ENCODE results near the gene MDK. TPM values are rescaled to one million over a fixed set of nuclear protein-coding genes. Genes with fewer than 3 reads are reported as not detected.
A peak's percentile ranks its signal among the peaks of the same experiment; 100 is the strongest.

MDK gene
- total RNA-seq, 2 donors from 2014 or later, result 8.5 to 12.9 TPM

DNA sequence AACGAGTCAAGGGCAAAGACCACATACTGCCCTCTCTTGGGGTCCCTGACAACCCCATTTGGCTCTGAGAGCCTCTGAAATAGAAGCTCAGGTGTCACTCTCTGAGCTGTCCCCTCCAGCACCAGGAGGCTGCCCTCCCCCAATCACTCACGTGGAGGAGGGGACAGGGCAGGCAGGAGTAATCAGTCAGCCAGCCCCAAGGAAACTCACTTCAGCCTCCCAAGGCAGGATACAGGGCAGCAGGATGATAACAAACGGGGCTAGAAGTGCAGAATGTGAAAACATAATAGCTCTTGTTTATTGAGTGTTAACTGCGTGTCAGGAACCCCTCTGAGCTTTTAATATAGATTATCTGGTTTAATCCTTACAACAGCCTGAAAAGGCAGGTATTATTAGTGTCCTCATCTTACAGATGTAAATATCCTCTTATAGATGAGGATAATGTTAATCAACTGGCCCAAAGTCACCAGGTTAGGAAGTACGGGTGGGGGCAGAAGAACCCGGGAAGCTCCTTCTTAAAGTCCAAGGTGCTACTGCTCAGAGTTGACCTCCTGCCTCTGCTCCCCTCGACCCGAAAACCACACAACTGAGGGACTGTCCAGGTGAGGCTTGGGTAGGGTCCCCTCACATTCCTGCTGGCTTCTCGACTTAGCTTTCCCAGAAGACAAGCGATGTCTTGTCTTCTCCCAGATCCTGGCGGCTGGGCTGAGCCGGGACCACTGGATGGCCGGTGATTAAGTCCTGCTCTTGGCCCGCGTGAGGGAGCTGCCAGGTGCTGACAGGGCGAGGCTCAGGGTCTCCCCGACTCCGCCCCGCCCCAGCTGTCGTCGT, 7.4 kb downstream of the MDK start:
- no peaks in the 10 kb centered on the region for H3K9me3 Mint-ChIP-seq
- no peak overlapping the region for H3K27ac Mint-ChIP-seq
- H3K36me3 Mint-ChIP-seq (ENCODE audit: low read depth), result peaks cover 8% of the 10 kb centered on the region
- peaks cover 26% of the 10 kb centered on the region for H3K4me1 Mint-ChIP-seq
- H3K27me3 Mint-ChIP-seq, result peaks cover 56% of the 10 kb centered on the region
- H3K4me3 Mint-ChIP-seq, result peak overlapping the region; percentile 63
- ATAC-seq (replicated peaks), result no peak

DNA sequence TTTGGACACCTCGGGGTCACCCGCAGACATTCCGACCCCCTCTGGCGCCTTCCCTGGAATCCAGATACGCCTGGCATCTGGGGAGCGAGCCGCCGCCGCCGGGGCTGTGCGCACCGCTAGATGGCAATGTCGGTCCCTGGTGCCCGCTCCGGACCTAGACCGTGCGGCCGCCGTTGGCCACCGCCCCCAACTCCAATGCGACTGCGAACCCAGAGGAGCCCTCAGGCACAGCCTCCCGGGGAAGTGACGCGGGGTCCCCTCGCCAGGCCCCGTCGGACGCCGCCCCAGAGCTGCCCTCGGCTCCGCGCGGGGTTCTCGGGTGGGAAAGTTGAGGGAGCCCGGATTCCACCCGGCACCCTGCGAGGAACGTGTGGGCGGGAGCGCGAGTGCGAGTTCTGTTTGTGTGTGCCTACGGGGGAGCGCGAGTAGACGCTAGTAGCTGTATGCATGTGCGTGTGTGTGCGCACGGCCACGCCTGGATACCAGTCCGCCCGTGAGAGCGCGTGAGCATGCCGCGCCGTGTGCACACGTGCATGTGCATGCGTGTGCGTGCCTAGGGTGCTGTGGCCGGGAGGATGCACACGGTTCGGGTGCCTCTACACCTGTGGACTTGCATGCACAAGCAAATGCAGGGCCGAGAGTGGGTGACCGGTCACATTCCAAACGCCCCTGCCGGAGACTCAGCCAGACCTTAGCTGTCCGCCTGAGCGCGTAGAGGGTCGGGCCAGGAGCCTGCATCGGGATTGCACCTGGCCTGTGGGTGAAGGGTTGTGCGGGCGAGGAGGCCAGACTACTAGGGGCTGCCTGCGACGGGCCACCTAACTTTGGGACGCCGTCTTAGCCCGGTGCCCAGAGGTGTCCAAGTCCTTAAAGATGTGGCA, 8.2 kb downstream of the MDK start:
- Mint-ChIP-seq H3K27ac (no peak overlapping the region), H3K4me1 (peaks cover 26% of the 10 kb centered on the region), H3K9me3 (no peaks in the 10 kb centered on the region), H3K36me3 (ENCODE audit: low read depth) (peaks cover 8% of the 10 kb centered on the region), H3K27me3 (peaks cover 55% of the 10 kb centered on the region), H3K4me3 (peak overlapping the region; percentile 63)
- ATAC-seq (replicated peaks), result peak; percentile 64

DNA sequence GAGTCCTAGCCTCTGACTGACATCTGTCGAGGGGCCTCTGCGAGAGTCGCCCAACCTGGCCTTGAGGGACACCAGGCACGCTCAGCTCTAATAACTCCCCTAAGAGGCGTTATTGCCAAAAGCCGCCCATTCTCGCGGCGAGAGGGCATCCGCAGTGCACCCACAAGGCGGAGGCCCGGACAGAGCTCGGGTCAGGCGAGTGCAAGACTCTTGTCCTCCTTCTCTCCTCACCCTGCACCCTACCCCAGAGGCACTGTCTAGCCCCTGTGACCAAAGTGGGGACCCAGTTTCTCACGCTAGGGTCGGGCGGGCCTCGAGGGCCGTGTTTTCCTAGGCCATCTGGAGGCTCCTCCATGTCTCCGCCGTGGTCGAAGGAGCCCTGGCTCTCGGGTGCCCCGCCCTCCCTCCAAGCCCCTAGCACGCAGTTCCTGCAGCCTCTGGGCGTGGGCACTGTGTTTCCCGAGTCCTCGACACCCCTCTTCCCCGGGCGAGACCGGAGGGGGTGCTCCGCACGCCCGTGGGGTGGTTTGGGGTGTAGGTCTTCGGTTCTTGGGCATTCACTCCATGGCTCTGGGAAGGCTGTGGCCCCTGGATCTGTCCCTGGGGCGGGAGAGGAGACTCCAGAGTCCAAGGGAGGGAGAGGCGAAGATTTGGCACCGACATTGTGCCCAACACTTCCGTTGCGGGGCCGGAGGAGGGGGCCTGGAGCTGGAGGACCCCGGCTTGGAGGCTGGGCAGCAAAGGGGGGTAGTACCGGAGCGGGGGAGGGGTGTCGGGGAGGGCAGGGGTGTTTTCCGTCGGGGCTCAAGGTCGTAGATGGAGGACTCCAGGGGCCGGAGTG, 9.1 kb downstream of the MDK start:
- ATAC-seq (replicated peaks), result no peak
- Mint-ChIP-seq H3K27me3 (peaks cover 48% of the 10 kb centered on the region), H3K4me3 (peak overlapping the region; percentile 63), H3K36me3 (ENCODE audit: low read depth) (peaks cover 8% of the 10 kb centered on the region), H3K27ac (no peak overlapping the region), H3K4me1 (peaks cover 26% of the 10 kb centered on the region), H3K9me3 (no peaks in the 10 kb centered on the region)

DNA sequence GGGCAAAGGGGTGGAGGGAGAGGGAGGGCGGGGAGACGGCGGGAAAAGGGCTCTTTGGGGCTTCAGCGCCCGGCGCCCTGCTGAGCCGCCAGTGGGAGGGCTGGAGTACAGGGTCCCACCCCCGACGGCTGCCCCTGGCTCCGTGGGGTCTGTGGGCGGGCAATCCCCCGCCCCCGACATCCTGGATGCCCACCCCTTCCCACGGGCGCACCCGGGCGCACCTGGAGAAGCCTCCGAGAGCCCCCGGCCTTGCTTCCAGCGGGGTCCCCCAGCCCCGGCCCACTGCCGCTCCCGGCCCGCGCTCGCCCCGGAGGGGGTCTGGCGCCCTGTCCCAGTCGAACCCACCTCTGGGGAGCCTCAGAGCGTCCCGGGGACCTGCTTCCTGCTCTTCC, 9.7 kb downstream of the MDK start:
- H3K4me3 Mint-ChIP-seq, result peak overlapping the region; percentile 63
- peaks cover 8% of the 10 kb centered on the region for H3K36me3 Mint-ChIP-seq (ENCODE audit: low read depth)
- H3K27ac Mint-ChIP-seq, result no peak overlapping the region
- no peaks in the 10 kb centered on the region for H3K9me3 Mint-ChIP-seq
- no peak for ATAC-seq (replicated peaks)
- H3K4me1 Mint-ChIP-seq, result peaks cover 26% of the 10 kb centered on the region
- peaks cover 43% of the 10 kb centered on the region for H3K27me3 Mint-ChIP-seq

DNA sequence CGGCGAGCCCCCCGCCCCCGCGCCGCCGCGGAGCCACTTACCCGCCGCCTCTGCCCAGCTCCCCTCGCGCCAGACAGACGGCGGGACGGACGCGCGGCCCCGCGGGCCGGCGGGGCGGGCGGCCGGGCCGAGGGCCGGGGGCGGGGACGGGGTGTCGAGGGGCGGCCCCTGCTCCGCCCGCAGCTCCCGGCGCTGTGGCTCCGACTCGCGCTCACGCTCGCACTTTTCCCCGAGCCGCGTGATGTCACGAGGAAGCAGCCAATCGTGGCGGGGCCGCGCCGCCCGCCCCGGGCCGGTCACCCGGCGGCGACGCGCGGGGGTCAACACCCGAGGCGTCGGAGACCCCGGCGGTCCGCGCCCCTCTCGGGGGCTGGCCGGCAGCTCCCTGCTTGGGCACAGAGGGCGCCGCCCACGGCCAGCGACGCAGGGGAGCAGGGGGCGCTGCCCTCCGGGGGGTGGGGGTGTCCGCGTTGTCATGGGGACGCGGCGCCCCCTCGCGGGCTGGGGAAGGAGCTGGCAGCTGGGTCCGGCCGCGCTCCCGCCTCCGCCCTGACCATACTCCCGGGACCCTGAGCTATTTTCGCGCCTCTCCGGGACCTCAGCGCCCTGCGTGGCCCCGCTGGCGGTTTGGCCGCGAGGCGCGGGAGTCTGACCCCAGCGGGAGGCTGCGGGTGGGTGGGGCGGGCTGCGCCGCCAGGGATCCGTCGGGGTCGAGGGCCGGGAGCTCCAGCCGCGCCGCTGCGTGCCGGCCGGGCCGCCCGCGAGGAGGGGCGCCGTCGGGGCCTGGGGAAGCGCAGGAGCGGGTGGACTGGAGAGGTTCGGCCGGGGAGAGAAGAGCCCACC, 10.3 kb downstream of the MDK start, which contains the start of gene CHRM4:
Gene CHRM4 (minus strand): TSS at position 199 of the 843 bp plus-strand sequence. CDS start 5,219 bp downstream, outside the sequence.
- H3K9me3 Mint-ChIP-seq, result no peaks in the 10 kb centered on the region
- H3K36me3 Mint-ChIP-seq (ENCODE audit: low read depth), result peaks cover 12% of the 10 kb centered on the region
- H3K27me3 Mint-ChIP-seq, result peaks cover 37% of the 10 kb centered on the region
- peaks cover 21% of the 10 kb centered on the region for H3K4me1 Mint-ChIP-seq
- ATAC-seq (replicated peaks), result peak; percentile 22
- H3K4me3 Mint-ChIP-seq, result peak within 1 kb of the TSS; percentile 78
- peak within 1 kb of the TSS; percentile 20 for H3K27ac Mint-ChIP-seq

DNA sequence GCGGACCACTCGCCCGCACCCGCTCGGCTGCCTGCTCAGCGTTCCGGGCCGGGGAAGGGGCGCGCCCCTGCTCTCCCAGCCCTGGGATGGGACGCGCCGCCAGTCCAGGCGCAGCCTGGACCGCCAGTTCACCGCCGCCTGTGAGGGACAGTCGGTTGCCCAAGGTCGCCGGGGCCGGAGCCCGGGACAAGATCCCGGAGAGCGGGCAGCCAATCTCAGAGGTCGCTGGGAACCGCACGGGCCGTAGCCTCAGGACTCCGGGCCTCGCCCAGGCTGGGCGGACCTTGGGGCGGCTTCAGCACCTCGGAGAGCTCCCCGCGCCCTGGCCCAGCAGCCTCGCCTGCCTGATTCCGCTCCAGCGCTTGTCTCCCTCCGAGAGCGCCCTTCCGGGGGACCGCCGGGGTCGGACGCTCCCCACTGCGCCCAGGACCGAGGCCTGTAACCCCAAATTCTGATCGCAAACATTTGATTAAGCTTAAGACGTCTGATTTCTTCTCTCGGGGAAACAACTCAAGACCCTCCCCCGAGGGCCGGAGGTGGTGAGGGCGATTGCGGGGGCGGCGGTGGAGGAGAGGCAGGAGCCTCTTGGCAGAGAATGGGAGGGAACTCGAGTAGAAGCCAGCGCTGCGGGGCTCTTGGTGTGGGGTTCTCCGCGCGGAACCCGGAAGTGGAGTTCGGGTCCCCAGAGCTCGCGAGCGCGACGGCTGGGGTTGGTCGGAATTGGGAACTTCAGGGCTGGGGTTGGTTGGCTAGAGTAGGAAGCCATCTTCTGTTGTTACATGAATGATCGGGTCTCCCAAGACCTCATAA, 11.2 kb downstream of the MDK start:
- Mint-ChIP-seq H3K4me3 (peak overlapping the region; percentile 78), H3K9me3 (no peaks in the 10 kb centered on the region), H3K27ac (peak overlapping the region; percentile 20), H3K27me3 (peaks cover 31% of the 10 kb centered on the region), H3K4me1 (peaks cover 15% of the 10 kb centered on the region), H3K36me3 (ENCODE audit: low read depth) (peaks cover 20% of the 10 kb centered on the region)
- peak; percentile 86 for ATAC-seq (replicated peaks)

DNA sequence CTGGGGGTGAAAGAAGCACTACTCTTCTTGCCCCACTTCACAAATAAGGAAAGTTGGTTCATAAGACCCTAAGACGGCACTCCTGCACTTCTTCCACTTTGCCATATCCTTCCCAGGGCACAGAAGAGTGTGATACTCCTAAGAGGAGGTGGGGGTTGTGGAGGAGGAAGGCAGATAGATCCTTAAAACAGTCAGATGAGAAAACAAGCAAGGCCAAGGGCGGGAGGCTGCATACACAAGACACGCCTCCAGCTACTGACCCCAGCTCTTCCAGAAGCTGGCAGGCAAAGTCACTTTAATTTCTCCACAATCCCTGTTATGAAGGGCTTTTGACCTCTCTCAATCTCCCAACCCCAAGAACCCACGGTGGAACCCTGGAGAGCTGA, 11.8 kb downstream of the MDK start:
- H3K4me1 Mint-ChIP-seq, result peaks cover 12% of the 10 kb centered on the region
- ATAC-seq (replicated peaks), result no peak
- peaks cover 24% of the 10 kb centered on the region for H3K36me3 Mint-ChIP-seq (ENCODE audit: low read depth)
- H3K4me3 Mint-ChIP-seq, result peak overlapping the region; percentile 78
- peaks cover 26% of the 10 kb centered on the region for H3K27me3 Mint-ChIP-seq
- no peaks in the 10 kb centered on the region for H3K9me3 Mint-ChIP-seq
- H3K27ac Mint-ChIP-seq, result no peak overlapping the region

DNA sequence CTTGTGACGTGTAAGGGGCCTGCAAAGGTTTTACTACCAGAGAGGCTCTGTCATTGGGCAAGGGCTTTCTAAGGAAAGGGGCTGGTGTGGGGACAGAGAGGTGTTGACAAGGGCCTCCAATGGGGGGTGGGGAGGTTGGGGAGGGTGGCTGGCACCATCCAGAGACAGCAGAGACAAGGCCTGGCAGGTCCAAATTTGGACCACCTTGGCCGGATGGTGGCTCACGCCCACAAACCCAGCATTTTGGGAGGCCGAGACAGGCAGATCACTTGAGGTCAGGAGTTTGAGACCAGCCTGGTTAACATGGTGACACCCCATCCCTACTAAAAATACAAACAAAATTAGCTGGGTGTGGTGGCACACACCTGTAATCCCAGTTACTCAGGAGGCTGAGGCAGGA, 12.3 kb downstream of the MDK start:
- Mint-ChIP-seq H3K36me3 (ENCODE audit: low read depth) (peaks cover 24% of the 10 kb centered on the region), H3K27me3 (peaks cover 21% of the 10 kb centered on the region), H3K9me3 (no peaks in the 10 kb centered on the region), H3K27ac (no peak overlapping the region), H3K4me1 (peaks cover 8% of the 10 kb centered on the region), H3K4me3 (no peak overlapping the region)
- ATAC-seq (replicated peaks), result no peak

DNA sequence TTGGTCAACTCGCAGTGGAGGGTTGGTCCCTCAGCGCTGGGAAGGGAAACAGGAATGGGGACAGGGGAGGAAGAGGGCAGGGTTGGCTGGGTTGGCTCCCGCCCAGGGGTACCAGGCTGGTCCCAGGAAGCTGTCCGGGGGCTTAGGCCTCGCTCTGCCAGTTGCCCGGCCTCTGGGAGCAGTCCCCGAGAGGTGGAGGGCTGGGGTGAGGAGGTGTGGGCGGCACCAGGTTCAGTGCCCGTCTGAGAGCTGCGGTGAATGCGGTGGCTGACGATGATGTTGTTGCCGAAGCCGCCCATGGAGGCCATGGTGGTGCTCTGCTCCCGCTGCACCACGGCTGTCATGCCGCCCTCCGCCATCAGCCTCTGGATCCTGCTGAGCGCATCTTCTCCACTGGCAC, 16.1 kb downstream of the MDK start:
- no peak overlapping the region for H3K27ac Mint-ChIP-seq
- H3K9me3 Mint-ChIP-seq, result no peaks in the 10 kb centered on the region
- peaks cover 7% of the 10 kb centered on the region for H3K4me1 Mint-ChIP-seq
- ATAC-seq (replicated peaks), result no peak
- peaks cover 7% of the 10 kb centered on the region for H3K27me3 Mint-ChIP-seq
- peaks cover 46% of the 10 kb centered on the region for H3K36me3 Mint-ChIP-seq (ENCODE audit: low read depth)
- no peak overlapping the region for H3K4me3 Mint-ChIP-seq

DNA sequence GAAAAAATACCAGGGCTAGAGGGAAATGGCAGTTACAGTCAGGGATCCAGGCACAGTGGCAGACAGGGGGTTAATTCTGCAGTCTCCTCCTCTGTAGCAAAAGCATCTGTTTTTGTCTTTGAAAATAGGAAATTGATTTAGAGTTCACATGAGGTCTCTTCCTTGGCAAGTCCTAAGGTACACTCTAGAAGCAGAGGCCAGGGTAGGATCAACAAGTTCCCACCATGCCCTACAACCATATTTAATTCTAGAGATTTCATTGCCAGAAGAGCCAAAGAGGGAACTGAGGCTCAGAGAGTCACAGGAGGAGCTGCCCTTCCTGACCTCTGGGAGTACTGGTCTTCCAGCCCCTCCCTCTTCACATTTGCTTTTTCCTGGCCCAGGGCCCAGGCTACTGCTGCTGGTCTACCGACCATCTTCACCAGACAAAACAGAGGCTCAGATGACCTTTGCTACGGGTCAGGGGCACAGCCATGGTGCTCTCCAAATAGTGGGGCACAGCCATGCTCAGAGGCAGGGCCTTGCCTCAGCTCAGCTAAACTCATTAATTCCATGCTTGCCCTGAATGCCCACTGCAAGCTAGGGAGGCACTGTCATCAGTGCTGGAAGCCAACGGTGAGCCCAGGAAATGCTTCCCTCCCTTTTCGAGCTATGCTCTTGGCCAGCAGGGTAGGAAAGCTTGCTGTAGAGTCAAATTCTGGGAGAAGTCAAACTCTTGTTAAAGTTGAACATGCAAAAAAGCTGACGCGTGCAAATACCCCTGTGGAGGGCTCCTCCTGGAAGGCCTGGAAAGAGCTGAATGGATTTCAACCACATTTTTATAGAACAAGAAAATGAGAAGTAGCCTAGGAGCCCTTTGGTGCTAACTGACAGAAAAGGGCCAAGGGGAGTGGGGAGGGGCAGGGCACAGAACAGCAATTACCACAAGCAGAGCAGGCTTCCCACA, 21.8 kb downstream of the MDK start:
- peaks cover 65% of the 10 kb centered on the region for H3K36me3 Mint-ChIP-seq (ENCODE audit: low read depth)
- H3K4me1 Mint-ChIP-seq, result no peaks in the 10 kb centered on the region
- no peaks in the 10 kb centered on the region for H3K27me3 Mint-ChIP-seq
- no peak overlapping the region for H3K4me3 Mint-ChIP-seq
- ATAC-seq (replicated peaks), result no peak
- no peak overlapping the region for H3K27ac Mint-ChIP-seq
- H3K9me3 Mint-ChIP-seq, result no peaks in the 10 kb centered on the region

DNA sequence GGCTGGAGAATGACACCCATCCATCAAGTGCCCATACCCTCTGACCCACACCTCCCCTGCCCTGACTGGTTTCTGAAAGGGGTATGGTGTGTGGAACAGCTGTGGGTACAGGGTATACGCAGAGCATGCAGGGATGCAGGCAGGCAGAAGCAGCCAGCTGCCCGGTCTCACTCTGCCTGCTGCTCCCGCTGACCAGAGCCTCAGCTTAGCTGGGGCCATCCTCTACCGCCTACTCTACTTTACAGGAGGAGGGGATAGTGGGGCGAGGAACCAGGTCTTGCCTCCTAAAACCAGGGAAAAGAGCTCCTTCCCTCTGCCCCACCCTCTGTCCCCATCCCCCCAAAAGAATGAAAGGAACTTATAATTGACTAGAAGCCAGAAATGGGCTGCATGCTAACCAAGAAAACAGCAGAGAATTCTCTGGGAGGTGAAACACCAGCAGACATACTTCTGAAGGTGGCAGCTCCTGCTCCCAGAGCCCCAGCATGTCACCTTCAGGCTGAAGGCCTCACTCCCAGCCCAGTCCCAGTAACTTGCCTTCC, 23.1 kb downstream of the MDK start:
- no peak for ATAC-seq (replicated peaks)
- H3K4me3 Mint-ChIP-seq, result no peak overlapping the region
- no peaks in the 10 kb centered on the region for H3K9me3 Mint-ChIP-seq
- no peaks in the 10 kb centered on the region for H3K4me1 Mint-ChIP-seq
- no peaks in the 10 kb centered on the region for H3K27me3 Mint-ChIP-seq
- no peak overlapping the region for H3K27ac Mint-ChIP-seq
- H3K36me3 Mint-ChIP-seq (ENCODE audit: low read depth), result peaks cover 71% of the 10 kb centered on the region

DNA sequence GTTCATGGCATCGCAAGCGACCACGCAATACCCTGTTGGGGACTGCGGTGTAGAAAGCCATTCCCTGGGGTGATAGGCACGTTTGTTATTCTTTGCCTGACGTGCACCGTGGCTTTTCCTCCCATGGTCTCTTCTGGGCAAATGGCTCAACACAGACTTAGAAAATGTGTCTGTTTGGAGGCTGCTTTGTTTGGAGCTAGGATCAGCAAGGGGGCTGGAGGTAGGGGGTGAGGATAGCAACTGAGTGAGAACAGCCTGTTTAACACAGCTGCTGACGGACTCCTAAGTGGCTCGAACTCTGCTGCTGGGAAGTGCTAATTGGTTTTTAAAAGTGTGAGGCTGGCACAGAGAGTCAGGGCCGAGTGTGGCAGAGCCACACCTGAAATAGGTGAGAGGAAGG, 26.2 kb downstream of the MDK start:
- no peak for ATAC-seq (replicated peaks)
- H3K9me3 Mint-ChIP-seq, result no peaks in the 10 kb centered on the region
- H3K4me1 Mint-ChIP-seq, result no peaks in the 10 kb centered on the region
- peaks cover 71% of the 10 kb centered on the region for H3K36me3 Mint-ChIP-seq (ENCODE audit: low read depth)
- H3K4me3 Mint-ChIP-seq, result no peak overlapping the region
- H3K27ac Mint-ChIP-seq, result no peak overlapping the region
- no peaks in the 10 kb centered on the region for H3K27me3 Mint-ChIP-seq
